GM12872 (cell line): ENCODE results near the gene ATP6V1C2.

Source experiments
- TF ChIP-seq, protein P1 (sequence below): IDR thresholded peaks from 3 replicates; pipeline ENCODE4 v1.5.1; 2011; ENCODE audit warnings: low read depth, mild to moderate bottlenecking, low read length, moderate library complexity; ENCODE audit not compliant: insufficient read depth

Gene ATP6V1C2

DNA sequence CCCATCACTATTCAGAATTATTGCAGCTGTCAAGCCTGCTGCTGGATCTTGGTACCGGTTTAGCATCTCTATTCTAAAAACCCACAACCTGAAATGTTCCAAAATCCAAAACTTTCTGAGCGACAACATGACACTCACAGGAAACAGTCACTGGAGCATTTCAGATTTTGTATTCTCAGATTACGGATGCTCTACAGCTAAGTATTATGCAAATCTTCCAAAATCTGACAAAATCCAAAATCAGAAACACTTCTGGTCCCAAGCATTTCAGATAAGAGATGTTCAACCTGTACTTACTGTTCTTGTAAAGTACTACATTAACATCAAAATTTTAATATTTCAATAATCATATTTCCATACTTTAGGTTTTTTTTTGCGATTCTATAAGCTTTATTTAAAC is 78.7 kb downstream of the ATP6V1C2 start:
- TF ChIP-seq, protein P1, sequence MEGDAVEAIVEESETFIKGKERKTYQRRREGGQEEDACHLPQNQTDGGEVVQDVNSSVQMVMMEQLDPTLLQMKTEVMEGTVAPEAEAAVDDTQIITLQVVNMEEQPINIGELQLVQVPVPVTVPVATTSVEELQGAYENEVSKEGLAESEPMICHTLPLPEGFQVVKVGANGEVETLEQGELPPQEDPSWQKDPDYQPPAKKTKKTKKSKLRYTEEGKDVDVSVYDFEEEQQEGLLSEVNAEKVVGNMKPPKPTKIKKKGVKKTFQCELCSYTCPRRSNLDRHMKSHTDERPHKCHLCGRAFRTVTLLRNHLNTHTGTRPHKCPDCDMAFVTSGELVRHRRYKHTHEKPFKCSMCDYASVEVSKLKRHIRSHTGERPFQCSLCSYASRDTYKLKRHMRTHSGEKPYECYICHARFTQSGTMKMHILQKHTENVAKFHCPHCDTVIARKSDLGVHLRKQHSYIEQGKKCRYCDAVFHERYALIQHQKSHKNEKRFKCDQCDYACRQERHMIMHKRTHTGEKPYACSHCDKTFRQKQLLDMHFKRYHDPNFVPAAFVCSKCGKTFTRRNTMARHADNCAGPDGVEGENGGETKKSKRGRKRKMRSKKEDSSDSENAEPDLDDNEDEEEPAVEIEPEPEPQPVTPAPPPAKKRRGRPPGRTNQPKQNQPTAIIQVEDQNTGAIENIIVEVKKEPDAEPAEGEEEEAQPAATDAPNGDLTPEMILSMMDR, result no peak

DNA sequence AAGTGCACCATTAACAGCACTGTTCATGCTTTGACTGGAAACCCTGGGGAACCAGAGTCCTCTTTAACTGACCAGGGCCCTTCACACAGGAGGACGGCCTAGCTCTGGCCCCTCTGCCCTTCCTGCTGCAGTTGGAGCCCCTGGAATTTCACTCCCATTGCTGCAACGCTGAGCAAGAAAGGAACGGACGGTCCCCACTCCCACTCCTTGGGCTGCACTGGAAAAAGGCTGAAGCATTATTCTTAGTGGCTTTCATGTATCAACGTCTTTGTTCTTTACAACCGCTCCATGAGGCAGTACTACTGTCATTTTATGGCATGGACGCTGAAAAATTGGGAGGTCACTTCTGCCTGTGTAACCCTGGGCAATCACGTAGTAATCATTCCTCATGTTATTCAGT is 81.2 kb downstream of the ATP6V1C2 start:
- TF ChIP-seq, protein P1, result no peak

DNA sequence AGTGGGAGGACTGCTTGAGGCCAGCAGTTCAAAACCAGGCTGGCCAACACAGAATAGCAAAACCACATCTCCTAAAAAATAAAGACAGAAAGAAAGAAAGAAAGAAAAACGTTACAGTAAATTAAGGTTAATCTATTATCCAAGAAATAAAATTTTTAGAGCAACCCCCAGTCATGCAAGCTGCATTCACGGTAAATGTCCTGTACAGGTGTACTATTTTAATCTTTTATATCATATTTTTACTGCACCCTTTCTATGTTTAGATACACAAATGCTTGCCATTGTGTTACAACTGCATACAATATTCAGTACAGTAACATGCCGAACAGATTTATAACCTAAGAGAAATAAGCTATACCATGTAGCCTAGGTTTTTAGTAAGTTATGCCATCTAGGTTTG is 85.1 kb downstream of the ATP6V1C2 start:
- TF ChIP-seq, protein P1, result no peak

DNA sequence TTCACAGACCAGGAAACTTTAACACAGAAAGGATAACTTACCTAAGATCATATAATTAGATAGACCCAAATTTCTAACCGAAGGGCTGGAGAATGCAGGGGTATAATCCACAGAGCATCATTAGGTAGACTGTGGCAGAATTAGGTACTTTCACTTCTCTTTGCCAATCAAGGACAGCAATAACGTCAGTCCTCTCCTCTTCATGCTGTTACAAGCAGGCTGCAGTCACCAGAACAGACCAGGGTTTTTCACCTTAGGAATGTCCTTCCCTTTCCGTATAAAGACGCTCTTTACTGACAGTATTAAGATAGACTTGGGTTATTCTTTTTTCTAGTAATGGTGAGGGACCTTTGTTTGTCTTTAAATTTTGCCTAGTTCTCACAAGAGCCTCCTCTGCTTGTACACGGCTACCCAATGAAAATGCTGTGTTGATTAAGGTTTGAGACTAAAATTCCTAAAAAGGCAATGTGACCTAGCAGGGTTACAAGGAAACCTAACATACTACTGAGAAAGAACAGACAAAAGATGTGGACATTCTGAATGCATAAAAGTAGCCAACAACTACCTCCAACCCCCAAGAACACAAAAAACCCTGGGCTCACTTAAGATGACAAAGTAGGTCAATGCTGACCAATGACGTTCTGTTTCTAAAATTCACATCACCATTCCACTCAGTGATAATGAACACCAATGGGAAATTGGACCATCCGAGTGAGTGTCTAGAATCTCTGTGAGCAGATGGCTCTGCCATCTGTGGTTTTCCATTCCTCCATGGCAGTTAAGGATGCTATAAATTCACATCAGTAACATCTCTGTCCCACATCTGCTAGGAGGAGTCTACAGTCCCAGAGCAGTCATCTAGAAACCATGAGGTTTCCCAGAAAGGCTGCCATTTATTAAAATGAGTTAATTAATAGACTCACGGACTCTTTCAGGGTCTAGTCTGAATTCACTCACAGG is 89.1 kb downstream of the ATP6V1C2 start:
- TF ChIP-seq, protein P1, result no peak

DNA sequence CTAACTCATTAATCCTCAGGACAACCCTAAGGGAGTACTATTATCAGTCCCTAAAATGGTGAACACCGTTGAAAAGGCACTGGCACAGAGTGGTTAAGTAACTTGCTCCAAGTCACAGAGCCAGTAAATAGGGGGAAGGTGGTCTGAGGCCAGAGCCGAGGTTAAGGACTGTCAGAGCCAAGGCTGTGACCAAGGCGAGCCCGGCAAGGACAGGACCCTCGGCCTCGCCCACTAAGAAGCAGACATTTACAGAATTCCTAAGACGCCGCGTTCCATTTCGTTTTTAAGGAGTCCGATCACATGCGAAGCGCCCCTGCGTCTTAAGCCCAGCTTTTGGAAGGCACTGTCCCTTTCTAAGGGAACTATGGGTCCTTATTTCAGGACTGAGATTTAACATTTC is 90.1 kb downstream of the ATP6V1C2 start:
- TF ChIP-seq, protein P1, result no peak

DNA sequence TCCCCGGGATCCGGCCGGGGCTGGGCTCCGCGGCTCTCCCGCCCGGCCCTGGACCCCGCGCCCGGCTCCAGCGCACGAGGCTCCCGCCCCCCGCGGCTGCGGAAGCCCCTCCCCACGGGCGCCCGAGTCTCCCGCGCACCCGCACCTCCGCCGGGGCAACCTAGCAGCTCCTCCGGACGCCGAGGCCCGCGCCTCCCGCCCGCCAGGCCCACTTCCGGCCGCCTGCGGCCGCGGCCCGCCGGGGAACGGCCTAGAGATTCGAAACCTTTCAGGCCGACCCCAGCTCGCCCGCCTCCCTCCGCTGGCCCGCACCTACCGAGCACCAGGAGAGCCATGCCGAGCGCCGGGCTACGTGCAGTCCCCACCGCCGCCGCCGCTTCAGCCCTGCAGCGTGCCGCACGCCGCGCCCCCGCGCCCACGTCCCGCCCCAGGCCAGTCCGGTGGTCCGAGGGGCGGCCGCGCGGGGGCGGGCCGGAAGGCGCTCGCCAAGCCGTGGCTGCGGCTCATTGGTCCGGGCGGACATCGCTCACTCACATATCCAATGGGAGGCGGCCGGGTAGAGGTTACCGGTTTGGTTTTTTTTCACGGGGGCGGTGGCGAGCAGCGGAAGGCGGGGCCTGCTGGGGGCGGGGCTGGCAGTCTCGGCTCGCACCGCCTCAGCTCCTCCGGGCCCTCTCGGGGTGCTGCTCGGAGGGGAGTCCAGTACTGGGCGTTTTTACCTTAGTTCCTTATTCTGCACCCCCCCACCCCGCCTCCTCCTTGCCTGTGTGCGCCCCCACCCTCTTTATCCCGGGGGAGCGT is 91.1 kb downstream of the ATP6V1C2 start, which contains the start of gene PDIA6:
Gene PDIA6, minus strand, starts transcription at position 424 of the 801 bp plus-strand sequence. Its CDS starts 89 bp downstream, at position 335.
- TF ChIP-seq, protein P1, result no peak

DNA sequence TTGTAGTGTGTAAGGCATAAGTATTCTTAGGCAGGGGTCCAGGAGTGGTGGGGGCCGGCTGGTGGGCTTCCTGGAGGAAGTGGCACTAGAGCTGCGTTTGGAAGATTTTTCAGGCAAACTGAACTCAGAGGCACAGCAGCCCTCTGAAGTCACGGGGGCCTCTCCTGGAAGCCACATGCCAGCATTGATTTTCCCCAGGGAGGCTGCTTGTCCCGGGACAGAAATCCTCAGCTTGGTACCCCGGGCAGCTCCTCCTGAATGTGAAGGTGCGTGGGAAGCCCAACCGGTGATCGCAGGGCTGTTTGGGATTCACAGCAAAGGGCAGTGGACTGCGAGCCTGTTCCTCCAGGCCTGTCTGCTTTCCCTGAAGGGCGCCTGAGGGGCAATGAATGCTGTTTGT is 92.7 kb downstream of the ATP6V1C2 start:
- TF ChIP-seq, protein P1, result no peak
